ENCODE results near the gene ZNF532. TPM values are rescaled to one million over a fixed set of nuclear protein-coding genes. Genes with fewer than 3 reads are reported as not detected.

Gene ZNF532
- total RNA-seq, 1 experiment from 2014 or later = 258 TPM

DNA sequence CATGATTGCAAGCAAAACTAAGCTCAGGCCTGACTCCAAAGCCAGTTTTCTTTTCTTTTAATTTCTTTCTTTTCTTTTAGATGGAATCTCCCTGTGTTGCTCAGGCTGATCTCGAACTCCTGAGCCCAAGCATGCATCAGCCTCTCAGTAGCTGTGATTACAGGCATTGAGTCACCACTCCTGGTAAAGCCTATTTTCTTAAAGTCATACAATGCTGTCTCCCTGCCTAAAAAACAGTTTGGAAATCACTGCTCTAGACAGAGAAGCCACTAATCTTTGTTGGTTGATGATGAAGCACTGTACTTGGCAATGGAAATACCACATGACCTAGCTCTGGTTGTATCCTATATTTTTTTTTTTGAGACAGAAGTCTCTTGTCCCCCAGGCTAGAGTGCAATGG is 33.1 kb upstream of the ZNF532 start:
- Histone ChIP-seq H3K23ac (ENCODE audit: insufficient read length, low read depth, low read length) (no peak overlapping the region), H3K4me1 (ENCODE audit: insufficient read depth, low read length) (0 out of 2 replicates have a peak, but pooled peaks cover 2% of the 10 kb centered on the region), H2AK5ac (ENCODE audit: insufficient read length, low read length) (no peak overlapping the region), H4K5ac (ENCODE audit: insufficient read length, low read depth, low read length) (no peak overlapping the region), H2BK12ac (ENCODE audit: insufficient read length, low read depth, low read length) (no peak overlapping the region), H3K4ac (ENCODE audit: low read depth, low read length) (no peak overlapping the region), H3K27ac (ENCODE audit: insufficient read length, low read depth, low read length) (no peak overlapping the region), H3K56ac (ENCODE audit: insufficient read length, low read depth, low read length) (no peak overlapping the region), H4K8ac (replicated peaks; ENCODE audit: insufficient read length, low read depth, low read length) (no peak overlapping the region), H3K27me3 (ENCODE audit: insufficient read depth, low read length) (no peaks in the 10 kb centered on the region), H3K18ac (ENCODE audit: insufficient read length, low read depth, low read length) (no peak overlapping the region), H4K91ac (ENCODE audit: insufficient read length, low read depth, low read length) (no peak overlapping the region), H2BK120ac (ENCODE audit: low read depth, low read length, poor library complexity, severe bottlenecking) (no peak overlapping the region), H3K4me2 (ENCODE audit: insufficient read depth, insufficient read length, low read length) (no peak overlapping the region), H3K14ac (ENCODE audit: insufficient read depth, low read length) (no peak overlapping the region), H2BK15ac (ENCODE audit: low read depth, low read length) (no peak overlapping the region), H2BK20ac (ENCODE audit: low read depth, low read length, poor library complexity, severe bottlenecking) (no peak overlapping the region), H3K79me2 (ENCODE audit: insufficient read depth, low read length) (no peaks in the 10 kb centered on the region), H2AFZ (ENCODE audit: low read length) (no peak overlapping the region), H3K23me2 (ENCODE audit: insufficient read length, low read depth, low read length, poor library complexity, severe bottlenecking) (no peaks in the 10 kb centered on the region), H3K79me1 (ENCODE audit: insufficient read depth, low read depth, low read length, poor library complexity, severe bottlenecking) (no peaks in the 10 kb centered on the region), H4K20me1 (ENCODE audit: control insufficient read depth, insufficient read depth, insufficient read length) (no peaks in the 10 kb centered on the region), H3K9me3 (ENCODE audit: control insufficient read depth, low read depth, low read length) (no peaks in the 10 kb centered on the region), H3K9ac (ENCODE audit: extremely low read depth, insufficient read length, low read length) (no peak overlapping the region), H3T11ph (ENCODE audit: low read length) (no peak overlapping the region), H2BK5ac (ENCODE audit: insufficient read length, low read length) (no peak overlapping the region)
- no peak overlapping the region for H3K4me3 Mint-ChIP-seq
- TF ChIP-seq, protein P1, sequence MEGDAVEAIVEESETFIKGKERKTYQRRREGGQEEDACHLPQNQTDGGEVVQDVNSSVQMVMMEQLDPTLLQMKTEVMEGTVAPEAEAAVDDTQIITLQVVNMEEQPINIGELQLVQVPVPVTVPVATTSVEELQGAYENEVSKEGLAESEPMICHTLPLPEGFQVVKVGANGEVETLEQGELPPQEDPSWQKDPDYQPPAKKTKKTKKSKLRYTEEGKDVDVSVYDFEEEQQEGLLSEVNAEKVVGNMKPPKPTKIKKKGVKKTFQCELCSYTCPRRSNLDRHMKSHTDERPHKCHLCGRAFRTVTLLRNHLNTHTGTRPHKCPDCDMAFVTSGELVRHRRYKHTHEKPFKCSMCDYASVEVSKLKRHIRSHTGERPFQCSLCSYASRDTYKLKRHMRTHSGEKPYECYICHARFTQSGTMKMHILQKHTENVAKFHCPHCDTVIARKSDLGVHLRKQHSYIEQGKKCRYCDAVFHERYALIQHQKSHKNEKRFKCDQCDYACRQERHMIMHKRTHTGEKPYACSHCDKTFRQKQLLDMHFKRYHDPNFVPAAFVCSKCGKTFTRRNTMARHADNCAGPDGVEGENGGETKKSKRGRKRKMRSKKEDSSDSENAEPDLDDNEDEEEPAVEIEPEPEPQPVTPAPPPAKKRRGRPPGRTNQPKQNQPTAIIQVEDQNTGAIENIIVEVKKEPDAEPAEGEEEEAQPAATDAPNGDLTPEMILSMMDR (conservative IDR thresholded peaks at IDR 0.05) = no peak
- no peak for DNase-seq
- peaks cover 19 to 21% of the 10 kb centered on the region in 2 experiments for H3K4me1 Mint-ChIP-seq
- peak overlapping the region in 2 of 3 experiments; percentile 3 to 49; a peak in 2 of 7 replicates for H3K27ac Mint-ChIP-seq
- no CpG with 5 or more reads among the region's 1 CpG for WGBS (ENCODE audit: extremely low coverage, insufficient read length, low lambda C conversion rate)
- H3K36me3 Mint-ChIP-seq (ENCODE audit: insufficient read depth in 1 of 3, low read depth in 3 of 3) = peaks cover 9 to 23% (median 12%) of the 10 kb centered on the region in 3 experiments; a peak in 6 of 7 replicates
- peaks cover 17 to 18% of the 10 kb centered on the region in 2 experiments for H3K9me3 Mint-ChIP-seq
- H3K27me3 Mint-ChIP-seq (ENCODE audit: low read depth) = no peaks in the 10 kb centered on the region

Measured in H9 (cell line).